SU-DHL-6 (cell line): ENCODE measurements around the gene TMEM9B.

Experiments
- H2AFZ ChIP-seq: fragments of 200-600 bp; sonication (generic); 2 replicates; pipeline ENCODE4 v1.6.1; 2014; ENCODE audit warnings: low read depth, mild to moderate bottlenecking, moderate library complexity, mixed read lengths, antibody characterized with exemption, low read length; ENCODE audit not compliant: severe bottlenecking
- H3F3A ChIP-seq: fragments of 200-600 bp; shearing (Covaris generic); 2 replicates; pipeline ENCODE4 v1.6.0; 2016; ENCODE audit warnings: antibody characterized with exemption, mild to moderate bottlenecking; ENCODE audit not compliant: insufficient read depth
- H3K27ac ChIP-seq: fragments of 200-600 bp; sonication (generic); 2 replicates; pipeline ENCODE4 v1.5.1; 2016; ENCODE audit warnings: low read depth, mild to moderate bottlenecking, low read length, moderate library complexity, mixed read lengths
- H3K27me3 ChIP-seq: fragments of 200-600 bp; sonication (generic), shearing (Covaris generic); 2 replicates; pipeline ENCODE4 v1.6.0; 2014; ENCODE audit warnings: mild to moderate bottlenecking, low read length
- H3K36me3 ChIP-seq: fragments of 200-600 bp; sonication (generic); 2 replicates; pipeline ENCODE4 v1.6.1; 2014; ENCODE audit warnings: mild to moderate bottlenecking, low read length, mixed read lengths
- H3K4me2 ChIP-seq: fragments of 300-600, 200-600 bp; shearing (Covaris generic), sonication (generic); 2 replicates; pipeline ENCODE4 v1.6.0; 2014; ENCODE audit warnings: low read length, low read depth, mild to moderate bottlenecking; ENCODE audit not compliant: poor library complexity, severe bottlenecking
- H3K4me3 ChIP-seq: fragments of 200-600 bp; sonication (generic); 2 replicates; pipeline ENCODE4 v1.5.1; 2014; ENCODE audit warnings: antibody characterized with exemption, low read length, mild to moderate bottlenecking, mixed read lengths; ENCODE audit not compliant: insufficient read depth, poor library complexity, severe bottlenecking
- H3K79me2 ChIP-seq: fragments of 200-600 bp; sonication (generic); 2 replicates; pipeline ENCODE4 v1.6.1; 2014; ENCODE audit warnings: mild to moderate bottlenecking, low read length, moderate library complexity; ENCODE audit not compliant: insufficient read depth
- H3K9ac ChIP-seq: fragments of 200-600 bp; sonication (generic); 2 replicates; pipeline ENCODE4 v1.7.0; 2014; ENCODE audit warnings: mild to moderate bottlenecking, low read length
- H3K9me2 ChIP-seq: fragments of 200-600 bp; sonication (generic); replicated peaks from 2 replicates; pipeline ENCODE4 v1.6.1; 2014; ENCODE audit warnings: low read length; ENCODE audit not compliant: insufficient read depth
- H3K9me3 ChIP-seq: fragments of 200-600 bp; sonication (generic); 2 replicates; pipeline ENCODE4 v1.6.1; 2014; ENCODE audit warnings: low read length, mixed read lengths; ENCODE audit not compliant: insufficient read depth
- H4K20me1 ChIP-seq: fragments of 200-600 bp; sonication (generic); 2 replicates; pipeline ENCODE4 v1.6.1; 2014; ENCODE audit warnings: low read depth, mild to moderate bottlenecking, antibody characterized with exemption, low read length, moderate library complexity, mixed read lengths
- EZH2phosphoT487 ChIP-seq: fragments of 200-600 bp; sonication (generic), shearing (Covaris generic); conservative IDR thresholded peaks from 2 replicates; pipeline ENCODE4 v1.6.1; 2018; ENCODE audit warnings: mild to moderate bottlenecking, antibody characterized with exemption, low read length, moderate library complexity, mixed read lengths
- TF ChIP-seq, protein P1 (sequence below): fragments of 200-600 bp; sonication (generic); IDR thresholded peaks from one replicate; pipeline ENCODE4 v1.5.1; 2017; ENCODE audit warnings: antibody characterized with exemption, mild to moderate bottlenecking, low read length, moderate library complexity; ENCODE audit not compliant: insufficient read depth, poor library complexity, severe bottlenecking

Gene TMEM9B

DNA sequence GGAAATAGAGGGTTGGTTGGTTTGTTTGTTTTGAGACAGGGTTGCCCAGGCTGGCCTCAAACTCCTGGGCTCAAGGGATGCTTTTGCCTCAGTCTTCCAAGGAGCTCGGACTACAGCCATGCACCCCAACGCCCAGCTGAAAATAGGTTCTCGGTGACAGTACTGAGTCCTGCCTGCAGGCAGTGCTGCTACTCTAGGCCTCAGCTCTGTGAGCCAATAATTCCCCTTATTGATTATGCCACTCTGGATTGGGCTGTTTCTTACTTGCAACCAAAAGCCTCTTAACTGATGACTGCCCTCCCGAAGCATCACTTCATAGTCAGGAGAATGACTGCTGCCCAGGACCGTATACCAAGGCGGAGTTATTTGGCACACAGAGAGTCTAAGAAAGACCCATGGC is 30.3 kb downstream of the TMEM9B start:
- H3K9me2 ChIP-seq, result no peaks in the 10 kb centered on the region
- H3K36me3 ChIP-seq, result no peaks in the 10 kb centered on the region
- H4K20me1 ChIP-seq, result no peaks in the 10 kb centered on the region
- no peaks in the 10 kb centered on the region for H3K27me3 ChIP-seq
- H3K79me2 ChIP-seq, result no peaks in the 10 kb centered on the region
- no peak for TF ChIP-seq EZH2phosphoT487
- TF ChIP-seq, protein P1, sequence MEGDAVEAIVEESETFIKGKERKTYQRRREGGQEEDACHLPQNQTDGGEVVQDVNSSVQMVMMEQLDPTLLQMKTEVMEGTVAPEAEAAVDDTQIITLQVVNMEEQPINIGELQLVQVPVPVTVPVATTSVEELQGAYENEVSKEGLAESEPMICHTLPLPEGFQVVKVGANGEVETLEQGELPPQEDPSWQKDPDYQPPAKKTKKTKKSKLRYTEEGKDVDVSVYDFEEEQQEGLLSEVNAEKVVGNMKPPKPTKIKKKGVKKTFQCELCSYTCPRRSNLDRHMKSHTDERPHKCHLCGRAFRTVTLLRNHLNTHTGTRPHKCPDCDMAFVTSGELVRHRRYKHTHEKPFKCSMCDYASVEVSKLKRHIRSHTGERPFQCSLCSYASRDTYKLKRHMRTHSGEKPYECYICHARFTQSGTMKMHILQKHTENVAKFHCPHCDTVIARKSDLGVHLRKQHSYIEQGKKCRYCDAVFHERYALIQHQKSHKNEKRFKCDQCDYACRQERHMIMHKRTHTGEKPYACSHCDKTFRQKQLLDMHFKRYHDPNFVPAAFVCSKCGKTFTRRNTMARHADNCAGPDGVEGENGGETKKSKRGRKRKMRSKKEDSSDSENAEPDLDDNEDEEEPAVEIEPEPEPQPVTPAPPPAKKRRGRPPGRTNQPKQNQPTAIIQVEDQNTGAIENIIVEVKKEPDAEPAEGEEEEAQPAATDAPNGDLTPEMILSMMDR, result no peak
- H3K9ac ChIP-seq, result no peak overlapping the region
- no peaks in the 10 kb centered on the region for H3K9me3 ChIP-seq
- H3F3A ChIP-seq, result no peaks in the 10 kb centered on the region
- no peak overlapping the region for H2AFZ ChIP-seq
- H3K4me3 ChIP-seq, result no peak overlapping the region
- no peak overlapping the region for H3K4me2 ChIP-seq
- no peak overlapping the region for H3K27ac ChIP-seq

DNA sequence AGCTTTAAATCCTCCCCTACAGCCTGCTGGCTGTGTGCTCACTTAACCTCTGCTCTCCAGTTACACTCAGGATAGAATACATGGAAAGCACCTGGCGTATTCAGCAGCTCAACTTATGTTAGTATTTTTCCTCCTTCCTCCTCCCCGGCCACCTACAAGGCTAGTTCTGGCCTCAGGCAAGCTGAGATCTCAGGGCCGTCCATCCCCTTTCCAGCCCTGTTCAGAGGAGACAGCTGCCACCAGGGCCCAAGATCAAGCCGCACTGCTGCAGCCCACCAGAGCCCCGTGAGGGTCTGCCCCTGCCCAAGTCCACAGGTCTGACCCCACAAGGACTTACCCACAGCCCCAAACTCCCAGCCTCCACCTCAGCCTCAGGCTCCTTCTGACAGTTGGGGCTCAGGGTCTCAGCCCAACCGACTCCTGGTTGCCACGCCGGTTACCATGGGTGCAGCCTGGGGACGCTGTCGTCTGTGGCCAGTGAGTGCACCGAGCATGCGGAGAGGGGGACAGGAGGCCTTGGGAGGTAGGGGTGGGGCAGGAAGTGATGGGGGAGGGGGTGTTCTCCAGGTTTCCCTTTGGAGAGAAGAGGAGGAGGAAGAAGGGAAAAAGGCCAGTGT is 31.6 kb downstream of the TMEM9B start, which contains the start of gene C11orf16:
C11orf16 (minus strand) TSS at position 384 of the 617 bp plus-strand sequence. CDS start 639 bp downstream, outside the sequence.
- H3F3A ChIP-seq, result no peaks in the 10 kb centered on the region
- H3K79me2 ChIP-seq, result no peaks in the 10 kb centered on the region
- H3K36me3 ChIP-seq, result no peaks in the 10 kb centered on the region
- H3K9me3 ChIP-seq, result no peaks in the 10 kb centered on the region
- no peak within 1 kb of the TSS for H3K27ac ChIP-seq
- no peak within 1 kb of the TSS for H3K9ac ChIP-seq
- no peak within 1 kb of the TSS for H3K4me3 ChIP-seq
- TF ChIP-seq, protein P1, result no peak
- no peak for TF ChIP-seq EZH2phosphoT487
- no peaks in the 10 kb centered on the region for H3K9me2 ChIP-seq
- H2AFZ ChIP-seq, result no peak within 1 kb of the TSS
- no peak within 1 kb of the TSS for H3K4me2 ChIP-seq
- H3K27me3 ChIP-seq, result no peaks in the 10 kb centered on the region
- no peaks in the 10 kb centered on the region for H4K20me1 ChIP-seq

DNA sequence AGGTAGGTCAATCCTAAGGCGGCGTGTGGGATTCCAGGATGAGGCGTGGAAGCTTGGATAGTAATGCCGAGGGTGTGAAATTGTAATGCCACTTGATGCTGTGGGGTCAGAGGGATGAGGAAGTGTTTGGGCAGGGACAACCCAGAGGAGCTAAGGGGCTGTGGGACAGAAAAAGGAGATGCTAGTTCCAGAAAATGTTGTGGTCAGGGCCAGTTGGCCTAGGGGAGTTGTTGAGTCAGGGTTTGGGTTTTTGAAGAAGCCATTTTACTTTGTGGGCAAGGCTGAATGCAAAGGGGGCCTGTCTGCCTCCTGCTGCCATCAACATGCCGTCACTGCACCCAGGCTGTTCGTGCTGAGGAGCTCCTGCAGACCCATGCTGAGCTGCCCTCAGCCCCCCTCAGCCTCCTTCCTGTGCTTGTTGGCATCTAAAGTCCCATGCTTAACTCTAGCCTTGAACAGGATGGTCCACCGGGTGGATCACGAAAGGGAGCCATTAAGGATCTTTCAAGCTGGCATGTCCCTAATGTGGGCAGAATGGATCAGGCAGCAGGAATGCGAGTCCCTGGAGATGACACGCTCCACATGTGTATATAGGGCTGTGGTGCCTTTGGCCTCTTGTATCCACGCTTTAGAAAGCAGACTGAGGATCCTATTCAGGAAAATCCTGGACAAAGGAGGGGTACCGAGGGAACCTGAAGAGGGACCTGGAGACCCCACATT is 33.6 kb downstream of the TMEM9B start:
- H2AFZ ChIP-seq, result no peak overlapping the region

More for the DNA sequence above, 33.6 kb downstream of the TMEM9B start:
- Histone ChIP-seq H3K4me2 (no peak overlapping the region), H3K4me3 (no peak overlapping the region), H3K9me3 (no peaks in the 10 kb centered on the region), H3K79me2 (no peaks in the 10 kb centered on the region), H3K9me2 (no peaks in the 10 kb centered on the region), H3K27me3 (no peaks in the 10 kb centered on the region), H4K20me1 (no peaks in the 10 kb centered on the region), H3K9ac (no peak overlapping the region), H3K27ac (no peak overlapping the region), H3K36me3 (no peaks in the 10 kb centered on the region), H3F3A (no peaks in the 10 kb centered on the region)
- TF ChIP-seq, protein P1, result no peak
- TF ChIP-seq EZH2phosphoT487, result no peak
